PC-3 (cell line): ENCODE data around the gene PLPPR3. TPM values are rescaled to one million over a fixed set of nuclear protein-coding genes. Genes with fewer than 3 reads are reported as not detected.
A peak's percentile ranks its signal among the peaks of the same experiment; 100 is the strongest.

Experiments
- ATAC-seq: fragments of 200-7000 bp; cut with Tn5 transposase; 2 replicates; pipeline ENCODE4 v1.9.1; 2020; ENCODE audit warnings: mild to moderate bottlenecking, moderate library complexity
- BruUV-seq: library from RNA; stranded (reverse); fragments of 400-500 nt; replicated peaks from 2 replicates; lab custom pipeline; 2021; lab: Mats Ljungman, UMichigan
- CTCF ChIA-PET: fragments of 300-600 bp; sonication (Branson Sonifier 250); formaldehyde crosslinking; loops from one replicate; lab custom pipeline; 2022; ENCODE audit warnings: antibody characterized with exemption; lab: Charles Lee
- POLR2A ChIA-PET: fragments of 300-600 bp; sonication (Branson Sonifier 250); formaldehyde crosslinking; loops from one replicate; lab custom pipeline; 2022; ENCODE audit warnings: antibody characterized with exemption; ENCODE audit not compliant: unreplicated experiment; lab: Charles Lee
- DNase-seq: peaks from one replicate; pipeline ENCODE4 v3.0.0-alpha.2; 2015
- H2AFZ ChIP-seq: fragments of 300-600 bp; sonication (generic); 2 replicates; pipeline ENCODE4 v1.6.0; 2016; ENCODE audit warnings: antibody characterized with exemption, low read length
- H3F3A ChIP-seq: fragments of 300-600 bp; sonication (generic); one replicate; pipeline ENCODE4 v1.6.0; 2017; ENCODE audit warnings: antibody characterized with exemption, low read length, control low read depth, mild to moderate bottlenecking; ENCODE audit not compliant: unreplicated experiment
- H3K27ac ChIP-seq: fragments of 300-600 bp; sonication (generic); 2 replicates; pipeline ENCODE4 v1.5.1; 2016; ENCODE audit warnings: mild to moderate bottlenecking, low read length
- H3K27me3 ChIP-seq: fragments of 300-600 bp; sonication (generic); 2 replicates; pipeline ENCODE4 v1.6.1; 2016; ENCODE audit warnings: low read length, mixed read lengths
- H3K36me3 ChIP-seq: fragments of 300-600 bp; sonication (generic); 2 replicates; pipeline ENCODE4 v1.6.1; 2016; ENCODE audit warnings: low read depth, mixed run types, low read length, mixed read lengths
- H3K4me1 ChIP-seq: fragments of 300-600 bp; sonication (generic); 2 replicates; pipeline ENCODE4 v1.5.1; 2016; ENCODE audit warnings: low read length; ENCODE audit not compliant: insufficient read depth
- H3K4me2 ChIP-seq: fragments of 300-600 bp; sonication (generic); 2 replicates; pipeline ENCODE4 v1.6.0; 2016; ENCODE audit warnings: low read length
- H3K4me3 ChIP-seq: fragments of 300-600 bp; sonication (generic); 2 replicates; pipeline ENCODE4 v1.5.1; 2016; ENCODE audit warnings: mild to moderate bottlenecking, low read length, mixed read lengths
- H3K79me2 ChIP-seq: fragments of 300-600 bp; sonication (generic); 2 replicates; pipeline ENCODE4 v1.6.1; 2017; ENCODE audit warnings: low read length, mixed read lengths
- H3K9ac ChIP-seq: fragments of 300-600 bp; sonication (generic); 2 replicates; pipeline ENCODE4 v1.6.0; 2016; ENCODE audit warnings: mild to moderate bottlenecking, low read length
- H3K9me2 ChIP-seq: fragments of 300-600 bp; sonication (generic); replicated peaks from 2 replicates; pipeline ENCODE4 v1.6.1; 2016; ENCODE audit warnings: mixed run types, low read length, mixed read lengths
- H3K9me3 ChIP-seq: fragments of 300-600 bp; sonication (generic); 2 replicates; pipeline ENCODE4 v1.6.1; 2016; ENCODE audit warnings: low read length, mixed read lengths
- H4K20me1 ChIP-seq: fragments of 300-600 bp; sonication (generic); 2 replicates; pipeline ENCODE4 v1.6.1; 2016; ENCODE audit warnings: low read length, mixed read lengths
- CTCF ChIP-seq: fragments of 300-600 bp; sonication (generic); conservative IDR thresholded peaks from 2 replicates; pipeline ENCODE4 v1.5.1; 2017; ENCODE audit warnings: antibody characterized with exemption, low read depth, mild to moderate bottlenecking, low read length
- EZH2 ChIP-seq: fragments of 300-600 bp; sonication (generic); IDR thresholded peaks from one replicate; pipeline ENCODE4 v1.6.1; 2017; ENCODE audit warnings: antibody characterized with exemption, mild to moderate bottlenecking, low read length; ENCODE audit not compliant: unreplicated experiment
- EZH2phosphoT487 ChIP-seq: fragments of 300-600 bp; sonication (generic); IDR thresholded peaks from 2 replicates; pipeline ENCODE4 v1.6.1; 2018; ENCODE audit warnings: mild to moderate bottlenecking, antibody characterized with exemption, low read length, borderline replicate concordance
- intact Hi-C: fragments of 100-400 bp; cut with micrococcal nuclease; formaldehyde crosslinking; loops from 2 replicates; pipeline ENCODE4 v1.9.0; 2023
- total RNA-seq: library from RNA; depleted of rRNA; stranded (reverse); fragments of >200 nt; gene quantifications from 2 replicates; pipeline ENCODE4 v1.2.3, GENCODE V29; 2014

Gene PLPPR3
- total RNA-seq, 1 experiment from 2014 or later = not detected

DNA sequence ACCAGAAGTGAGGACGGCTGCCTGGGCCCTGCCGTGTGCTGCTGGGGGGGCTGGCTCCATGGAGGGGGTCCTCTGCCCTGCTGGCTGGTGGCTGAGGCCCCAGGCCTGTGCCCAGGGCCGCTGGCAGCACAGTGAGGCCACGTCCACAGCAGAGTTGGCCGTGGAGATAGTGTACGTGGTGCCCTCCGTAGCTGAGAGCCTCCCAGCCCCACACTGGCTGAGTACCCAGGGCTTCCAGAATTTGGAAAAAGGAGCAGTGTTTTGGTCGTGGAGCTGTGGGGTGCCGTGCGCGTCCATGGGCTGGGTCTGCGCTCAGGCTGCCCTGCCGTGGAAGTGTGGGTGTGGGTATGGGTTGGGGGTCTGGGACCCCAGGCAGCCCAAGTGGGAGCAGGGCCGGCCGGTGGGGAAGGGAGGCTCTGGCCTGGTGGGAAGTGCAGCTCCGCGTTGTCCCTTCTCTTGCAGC, 18.6 kb downstream of the PLPPR3 start:
- POLR2A ChIA-PET = no interaction called here
- H3F3A ChIP-seq = no peaks in the 10 kb centered on the region
- no peak overlapping the region for H2AFZ ChIP-seq
- H3K9ac ChIP-seq = no peak overlapping the region
- peaks cover 100% of the 10 kb centered on the region for H3K79me2 ChIP-seq
- intact Hi-C loops = no loop called here
- BruUV-seq = no TSS peak
- ATAC-seq (no peak), DNase-seq (no peak)
- H3K9me2 ChIP-seq = no peaks in the 10 kb centered on the region
- H3K27ac ChIP-seq = no peak overlapping the region
- H4K20me1 ChIP-seq = peaks cover 95% of the 10 kb centered on the region
- no peak overlapping the region for H3K4me3 ChIP-seq
- H3K27me3 ChIP-seq = no peaks in the 10 kb centered on the region
- CTCF ChIA-PET = no interaction called here
- peaks cover 87% of the 10 kb centered on the region for H3K36me3 ChIP-seq
- no peaks in the 10 kb centered on the region for H3K9me3 ChIP-seq
- no peak overlapping the region for H3K4me2 ChIP-seq
- peaks cover 26% of the 10 kb centered on the region for H3K4me1 ChIP-seq
- TF ChIP-seq EZH2phosphoT487 = no peak
- no peak for TF ChIP-seq CTCF
- TF ChIP-seq EZH2 = no peak

DNA sequence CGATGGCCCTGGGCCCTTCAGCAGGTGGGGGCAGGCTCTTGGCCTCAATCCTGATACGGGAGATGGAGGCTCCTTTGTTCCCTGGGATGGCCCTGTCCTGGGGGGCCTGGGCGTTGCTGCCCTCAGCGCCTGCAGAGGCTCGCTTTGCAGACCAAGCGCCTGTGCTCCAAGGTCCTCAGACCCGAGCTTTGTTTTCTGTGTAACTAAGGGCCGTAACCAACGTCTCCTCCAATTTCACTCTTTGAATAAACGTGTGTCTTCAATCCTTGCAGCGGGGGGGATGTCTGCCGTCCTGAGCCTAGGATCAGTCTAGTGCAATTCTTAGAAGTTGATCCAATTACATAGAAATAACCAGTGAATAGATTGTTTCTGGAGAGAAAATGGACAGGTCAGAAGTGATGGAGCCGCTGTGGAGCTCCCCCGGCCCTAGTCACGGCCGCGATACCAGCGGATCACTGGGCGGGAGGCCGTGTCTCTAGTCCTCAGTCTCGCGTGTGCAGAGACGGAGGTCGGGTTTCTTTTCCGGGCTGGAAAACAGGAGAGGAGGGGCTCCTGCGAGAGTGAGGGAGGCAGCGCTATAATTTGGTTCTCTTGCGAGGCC, 19.2 kb downstream of the PLPPR3 start:
- Histone ChIP-seq H3K4me1 (peaks cover 26% of the 10 kb centered on the region), H3K9ac (no peak overlapping the region), H3K4me3 (no peak overlapping the region), H3K79me2 (peaks cover 98% of the 10 kb centered on the region), H3K27ac (no peak overlapping the region), H3K27me3 (no peaks in the 10 kb centered on the region), H3F3A (no peaks in the 10 kb centered on the region), H3K9me3 (no peaks in the 10 kb centered on the region), H2AFZ (no peak overlapping the region), H3K36me3 (peaks cover 83% of the 10 kb centered on the region), H3K4me2 (no peak overlapping the region), H3K9me2 (no peaks in the 10 kb centered on the region), H4K20me1 (peaks cover 93% of the 10 kb centered on the region)
- TF ChIP-seq EZH2 (no peak), EZH2phosphoT487 (no peak), CTCF (no peak)
- BruUV-seq = no TSS peak
- intact Hi-C loops = no loop called here
- ATAC-seq (no peak), DNase-seq (no peak)
- CTCF ChIA-PET = no interaction called here
- POLR2A ChIA-PET = no interaction called here

- no peaks in the 10 kb centered on the region for H3F3A ChIP-seq
- ChIA-PET POLR2A (no interaction called here), CTCF (no interaction called here)
- H3K27me3 ChIP-seq = no peaks in the 10 kb centered on the region
- no peak overlapping the region for H2AFZ ChIP-seq
- H3K36me3 ChIP-seq = peaks cover 77% of the 10 kb centered on the region
- H3K27ac ChIP-seq = no peak overlapping the region
- peaks cover 86% of the 10 kb centered on the region for H4K20me1 ChIP-seq
- ATAC-seq = no peak
- peak overlapping the region; percentile 88; the same call in 1 of the 2 replicates for H3K4me3 ChIP-seq
- H3K4me2 ChIP-seq = peak overlapping the region; percentile 100; the same call in 1 of the 2 replicates
- no peaks in the 10 kb centered on the region for H3K9me3 ChIP-seq
- peaks cover 92% of the 10 kb centered on the region for H3K79me2 ChIP-seq
- DNase-seq = no peak
- H3K9ac ChIP-seq = no peak overlapping the region
- BruUV-seq = no TSS peak
- no peaks in the 10 kb centered on the region for H3K9me2 ChIP-seq
- intact Hi-C loops = no loop called here
- peaks cover 26% of the 10 kb centered on the region for H3K4me1 ChIP-seq
- TF ChIP-seq EZH2phosphoT487 = no peak
- no peak for TF ChIP-seq EZH2
- no peak for TF ChIP-seq CTCF
These were observed 19.8 kb downstream of the PLPPR3 start for GRCh38 chr19:801861-802497.
